Measurements from ENCODE around the gene SELENOH.
"Not testable (repeated sequence)": the region's sequence is repeated elsewhere in the genome, so short reads cannot be mapped to it uniquely, and the experiment has no call there.

Gene SELENOH, protein sequence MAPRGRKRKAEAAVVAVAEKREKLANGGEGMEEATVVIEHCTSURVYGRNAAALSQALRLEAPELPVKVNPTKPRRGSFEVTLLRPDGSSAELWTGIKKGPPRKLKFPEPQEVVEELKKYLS

DNA sequence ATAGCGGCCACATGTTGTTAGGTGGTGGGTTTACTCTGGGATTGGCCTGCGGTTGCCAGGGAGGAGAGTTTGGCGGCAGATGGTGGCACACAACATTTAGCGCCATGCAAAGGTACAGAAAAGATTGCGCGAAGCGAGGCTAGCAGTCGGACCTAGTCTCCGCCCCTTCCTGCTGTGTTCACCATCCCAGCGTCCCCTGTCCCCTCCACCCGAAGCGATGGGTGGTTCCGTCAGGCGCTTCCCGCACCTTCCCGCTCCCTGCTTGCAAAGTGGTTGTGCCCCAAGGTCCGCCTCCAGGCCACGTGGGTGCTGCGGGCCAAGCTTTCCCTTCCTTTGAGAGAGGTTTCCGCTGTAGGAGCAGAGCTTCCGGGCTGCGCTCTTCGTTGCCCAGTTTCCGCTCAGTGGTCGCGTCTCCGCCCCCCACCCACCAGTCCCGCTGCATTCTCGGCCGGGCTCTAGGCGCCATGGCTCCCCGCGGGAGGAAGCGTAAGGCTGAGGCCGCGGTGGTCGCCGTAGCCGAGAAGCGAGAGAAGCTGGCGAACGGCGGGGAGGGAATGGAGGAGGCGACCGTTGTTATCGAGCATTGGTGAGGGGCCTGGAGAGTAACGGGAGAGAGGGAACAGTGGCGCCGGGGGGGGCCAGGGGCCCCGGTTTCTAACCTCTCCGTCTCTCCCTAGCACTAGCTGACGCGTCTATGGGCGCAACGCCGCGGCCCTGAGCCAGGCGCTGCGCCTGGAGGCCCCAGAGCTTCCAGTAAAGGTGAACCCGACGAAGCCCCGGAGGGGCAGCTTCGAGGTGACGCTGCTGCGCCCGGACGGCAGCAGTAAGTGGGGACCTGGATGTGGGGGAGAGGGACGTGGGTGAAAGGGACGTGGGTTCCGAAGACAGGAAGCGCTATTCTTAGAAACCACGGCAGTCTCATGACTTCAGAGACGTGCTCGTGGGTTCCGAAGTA, at the start of gene SELENOH:
TSS of gene SELENOH (plus strand) at position 360 of the 955 bp plus-strand sequence. CDS start at position 465, 105 bp downstream.
- DNase-seq (ENCODE audit: low read depth in 2 of 2, low spot score in 1 of 2): peak; percentile 84 to 87

DNA sequence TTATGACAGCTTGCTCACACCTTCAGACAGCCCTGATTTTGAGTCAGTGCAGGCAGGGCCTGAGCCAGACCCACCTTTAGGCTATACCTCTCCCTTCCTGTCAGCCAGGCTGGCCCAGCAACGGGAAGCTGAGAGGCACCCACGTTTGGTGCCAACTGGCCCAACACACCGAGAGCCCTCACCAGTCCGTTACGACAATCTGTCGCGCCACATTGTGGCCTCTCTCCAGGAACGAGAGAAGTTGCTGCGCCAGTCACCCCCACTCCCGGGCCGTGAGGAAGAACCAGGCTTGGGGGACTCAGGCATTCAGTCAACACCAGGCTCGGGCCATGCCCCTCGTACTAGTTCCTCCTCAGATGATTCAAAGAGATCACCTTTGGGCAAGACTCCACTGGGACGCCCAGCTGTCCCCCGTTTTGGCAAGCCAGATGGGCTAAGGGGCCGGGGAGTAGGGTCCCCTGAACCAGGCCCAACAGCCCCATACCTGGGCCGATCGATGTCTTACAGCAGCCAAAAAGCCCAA, 42.4 kb upstream of the SELENOH start:
- DNase-seq (ENCODE audit: low read depth in 2 of 2, low spot score in 1 of 2): no peak

DNA sequence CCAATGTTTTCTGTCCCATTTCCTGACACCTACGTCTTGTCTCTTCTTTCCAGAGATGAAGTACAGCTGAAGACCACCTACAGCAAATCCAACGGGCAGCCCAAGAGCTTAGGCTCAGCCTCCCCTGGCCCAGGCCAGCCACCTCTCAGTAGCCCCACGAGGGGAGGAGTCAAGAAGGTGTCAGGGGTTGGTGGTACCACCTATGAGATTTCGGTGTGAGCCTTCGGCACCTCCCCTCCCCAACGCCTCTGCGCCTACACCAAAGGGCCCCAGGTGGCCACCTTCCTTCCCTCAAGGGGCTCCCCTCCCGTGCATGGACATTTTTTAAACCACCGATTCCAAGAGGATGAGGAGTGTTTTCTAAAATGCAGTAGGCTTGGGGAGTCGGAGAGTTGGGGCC, 41.5 kb upstream of the SELENOH start:
- DNase-seq (ENCODE audit: low read depth in 2 of 2, low spot score in 1 of 2): no peak

DNA sequence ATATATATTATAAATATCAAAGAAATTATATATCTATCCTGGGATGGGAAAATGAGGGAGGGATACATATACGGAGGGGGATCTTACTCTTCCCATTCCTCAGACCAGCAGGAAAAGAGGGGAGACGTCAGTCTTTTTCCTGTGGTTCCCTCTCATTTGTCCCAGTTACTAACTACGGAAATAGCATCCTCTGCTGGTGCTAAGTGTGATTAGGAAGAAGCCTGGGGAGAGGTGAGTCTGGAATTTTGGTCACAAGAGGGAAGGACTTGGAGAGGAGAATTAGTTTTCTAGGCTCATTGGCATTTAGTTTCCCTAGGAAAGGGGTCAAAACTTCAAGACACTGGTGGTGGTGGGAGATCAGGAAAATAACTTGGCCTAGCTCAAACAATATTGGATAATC, 40.9 kb upstream of the SELENOH start:
- DNase-seq (ENCODE audit: low read depth in 2 of 2, low spot score in 1 of 2): no peak

DNA sequence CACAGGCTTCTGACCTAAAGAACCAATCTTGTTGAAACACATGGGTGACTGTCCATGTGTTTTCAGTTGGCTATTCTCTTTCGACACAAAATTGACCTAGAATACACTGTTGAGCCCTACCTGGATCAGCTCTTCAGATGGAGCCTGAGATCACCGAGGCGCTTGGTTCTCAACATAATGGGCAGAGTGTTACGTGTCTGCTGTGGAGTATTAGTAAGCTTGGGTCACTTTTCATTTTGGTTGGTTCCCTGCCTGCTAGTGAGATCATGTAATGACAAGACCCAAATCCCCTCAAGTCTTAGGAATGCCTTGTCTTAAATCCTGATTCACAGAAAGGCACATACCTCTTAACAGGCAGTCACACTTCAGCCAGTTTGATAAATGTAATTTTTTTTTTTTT, 38.0 kb upstream of the SELENOH start:
- no peak for DNase-seq (ENCODE audit: low read depth in 2 of 2, low spot score in 1 of 2)

DNA sequence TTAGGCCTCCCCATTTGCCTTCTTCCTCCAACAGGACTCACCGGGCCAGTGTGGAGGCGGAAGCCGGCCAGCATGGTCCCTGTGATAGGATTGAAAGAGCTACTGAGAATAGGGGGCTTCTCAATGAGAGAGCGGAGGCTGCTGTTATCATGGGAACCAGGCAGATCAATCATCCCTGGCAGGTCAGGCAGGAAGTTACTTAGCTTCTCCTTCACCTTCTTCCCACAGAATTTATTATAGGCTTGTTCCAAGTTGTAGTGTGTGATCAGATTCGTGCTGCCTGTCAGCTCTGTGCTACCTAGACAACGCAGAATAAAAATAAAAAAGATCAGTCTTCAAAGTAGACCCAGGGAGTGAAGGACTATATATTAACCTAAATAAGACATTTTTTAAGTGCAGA, 36.4 kb upstream of the SELENOH start:
- no peak for DNase-seq (ENCODE audit: low read depth in 2 of 2, low spot score in 1 of 2)

DNA sequence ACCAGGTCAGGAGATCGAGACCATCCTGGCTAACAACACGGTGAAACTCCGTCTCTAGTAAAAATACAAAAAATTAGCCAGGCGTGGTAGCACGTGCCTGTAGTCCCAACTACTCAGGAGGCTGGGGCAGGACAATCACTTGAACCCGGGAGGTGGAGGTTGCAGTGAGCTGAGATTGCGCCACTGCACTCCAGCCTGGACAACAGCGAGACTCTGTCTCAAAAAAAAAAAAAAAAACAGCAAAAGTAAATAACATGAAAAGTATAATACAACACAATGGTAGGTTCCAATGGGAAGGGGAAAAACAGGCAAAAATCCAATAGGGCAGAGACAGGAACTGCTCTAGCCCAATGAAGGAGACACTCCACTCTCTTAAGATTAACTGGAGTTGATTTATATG, 35.9 kb upstream of the SELENOH start:
- not testable (repeated sequence) for DNase-seq (ENCODE audit: low read depth in 2 of 2, low spot score in 1 of 2)

DNA sequence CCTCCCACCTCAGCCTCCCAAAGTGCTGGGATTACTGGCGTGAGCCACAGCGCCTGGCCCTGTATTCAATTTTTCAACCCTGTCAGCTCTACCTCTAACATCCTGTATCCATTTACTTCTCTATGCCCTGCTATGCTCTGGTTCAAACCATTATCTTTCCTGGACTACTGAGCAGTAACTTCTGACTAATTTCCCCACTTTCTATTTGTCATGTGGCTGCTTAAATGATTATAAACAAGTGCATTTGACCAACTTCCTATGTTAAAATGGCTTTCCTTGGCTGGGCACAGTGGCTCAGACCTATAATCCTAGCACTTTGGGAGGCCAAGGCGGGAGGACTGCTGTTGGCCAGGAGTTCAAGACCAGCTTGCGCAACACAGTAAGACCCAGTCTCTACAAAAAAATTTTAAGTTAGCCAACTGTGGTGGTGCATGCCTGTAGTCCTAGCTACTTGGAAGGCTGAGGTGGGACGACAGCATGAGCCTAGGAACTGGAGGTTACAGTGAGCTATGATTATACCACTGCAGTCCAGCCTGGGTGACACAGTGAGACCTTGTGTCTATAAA, 31.4 kb upstream of the SELENOH start:
- no peak for DNase-seq (ENCODE audit: low read depth in 2 of 2, low spot score in 1 of 2)

DNA sequence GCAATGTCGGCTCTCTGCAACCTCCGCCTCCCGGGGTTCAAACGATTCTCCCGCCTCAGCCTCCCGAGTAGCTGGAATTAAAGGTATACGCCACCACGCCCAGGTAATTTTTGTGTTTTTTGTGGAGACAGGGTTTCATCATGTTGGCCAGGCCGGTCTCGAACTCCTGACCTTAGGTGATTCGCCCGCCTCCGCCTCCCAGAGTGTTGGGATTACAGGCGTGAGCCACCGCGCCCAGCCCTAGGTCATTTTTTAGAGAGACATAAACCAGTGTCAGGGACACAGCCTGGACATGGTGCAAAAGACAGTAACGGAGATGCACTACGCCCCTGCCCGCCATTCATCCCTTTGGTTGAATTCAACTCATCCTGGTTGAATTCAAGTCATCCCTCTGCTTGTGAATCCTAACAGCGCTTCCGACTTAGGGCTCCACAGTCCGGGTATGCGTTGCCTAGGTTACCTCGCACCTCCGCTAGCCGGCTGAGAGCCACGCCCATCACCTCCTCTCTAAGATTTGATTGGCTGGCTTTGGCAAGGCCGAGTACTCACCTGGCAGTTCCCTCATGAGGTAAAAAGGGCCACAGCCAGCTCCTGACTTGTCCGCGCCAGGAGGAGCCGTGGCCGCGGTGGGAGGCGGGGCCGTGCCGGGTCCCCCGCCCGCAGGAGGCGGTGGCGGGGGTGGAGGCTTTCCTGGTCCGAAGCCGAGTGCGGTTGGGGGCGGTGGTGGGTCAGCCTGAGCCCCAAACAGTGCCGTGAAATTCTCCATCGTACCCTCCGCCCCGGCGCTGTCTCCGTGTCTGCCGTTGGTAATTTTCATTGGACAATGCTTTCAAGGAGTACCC, 29.7 kb upstream of the SELENOH start, which contains the start of gene MED19:
TSS of gene MED19 (minus strand) at position 802 of the 842 bp plus-strand sequence. CDS start at position 766, 36 bp downstream.
- DNase-seq (ENCODE audit: low read depth in 2 of 2, low spot score in 1 of 2): peak; percentile 53 to 55

DNA sequence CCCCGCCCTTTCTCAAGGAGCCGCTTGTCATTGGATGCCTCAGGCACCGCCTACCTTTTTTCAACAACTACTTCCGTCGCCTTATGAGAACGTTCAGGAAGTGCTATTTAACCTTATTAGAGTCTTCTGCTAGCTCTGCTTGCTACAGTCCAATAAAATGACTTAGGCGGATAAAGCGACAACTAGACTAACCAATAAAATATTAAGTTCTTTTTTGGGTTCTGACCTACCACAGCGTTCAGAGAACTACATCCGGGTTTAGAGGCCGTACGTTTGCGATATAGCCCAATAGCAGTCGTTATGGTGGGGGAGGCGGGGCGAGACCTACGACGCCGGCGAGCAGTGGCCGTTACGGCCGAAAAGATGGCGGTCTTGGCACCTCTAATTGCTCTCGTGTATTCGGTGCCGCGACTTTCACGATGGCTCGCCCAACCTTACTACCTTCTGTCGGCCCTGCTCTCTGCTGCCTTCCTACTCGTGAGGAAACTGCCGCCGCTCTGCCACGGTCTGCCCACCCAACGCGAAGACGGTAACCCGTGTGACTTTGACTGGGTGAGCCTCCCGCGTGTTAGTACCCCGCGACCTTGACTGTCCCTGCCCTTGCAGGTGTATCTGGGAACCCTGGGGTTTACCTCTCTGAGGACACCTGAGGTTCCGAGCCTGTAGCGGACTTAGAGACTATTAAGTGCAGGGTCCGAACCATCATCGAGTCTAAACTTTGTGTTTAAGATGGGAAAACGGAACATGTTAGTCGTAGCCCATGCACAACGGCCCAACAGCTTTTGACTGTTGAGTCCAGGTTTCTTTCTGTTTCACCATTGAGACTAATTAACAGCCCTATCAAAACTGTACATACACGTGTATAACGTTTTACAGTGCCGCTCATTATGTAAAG, 28.8 kb upstream of the SELENOH start, which contains the start of gene TMX2:
TSS of gene TMX2 (plus strand) at position 338 of the 895 bp plus-strand sequence. CDS start at position 364, 26 bp downstream.
- DNase-seq (ENCODE audit: low read depth in 2 of 2, low spot score in 1 of 2): peak; percentile 69 to 82

DNA sequence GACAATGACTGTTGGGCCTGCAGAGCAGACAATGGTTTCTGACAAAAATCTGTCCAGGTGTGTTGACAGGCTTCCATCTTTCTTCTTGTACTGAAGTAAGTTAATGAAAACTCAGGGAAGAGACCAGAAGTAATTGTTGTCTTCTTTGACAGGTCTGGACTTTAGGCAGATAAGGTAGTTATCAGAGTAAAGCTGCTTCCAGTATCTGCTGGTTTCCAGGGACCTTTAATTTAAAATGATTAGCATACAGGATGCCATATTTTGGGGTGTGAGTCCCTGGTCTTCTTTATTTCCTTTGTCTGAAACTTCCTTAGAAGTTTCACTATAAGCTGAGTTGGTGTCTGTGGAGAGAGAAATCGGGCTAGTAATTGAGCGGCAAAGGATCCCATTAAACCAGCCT, 27.5 kb upstream of the SELENOH start:
- DNase-seq (ENCODE audit: low read depth in 2 of 2, low spot score in 1 of 2): no peak

DNA sequence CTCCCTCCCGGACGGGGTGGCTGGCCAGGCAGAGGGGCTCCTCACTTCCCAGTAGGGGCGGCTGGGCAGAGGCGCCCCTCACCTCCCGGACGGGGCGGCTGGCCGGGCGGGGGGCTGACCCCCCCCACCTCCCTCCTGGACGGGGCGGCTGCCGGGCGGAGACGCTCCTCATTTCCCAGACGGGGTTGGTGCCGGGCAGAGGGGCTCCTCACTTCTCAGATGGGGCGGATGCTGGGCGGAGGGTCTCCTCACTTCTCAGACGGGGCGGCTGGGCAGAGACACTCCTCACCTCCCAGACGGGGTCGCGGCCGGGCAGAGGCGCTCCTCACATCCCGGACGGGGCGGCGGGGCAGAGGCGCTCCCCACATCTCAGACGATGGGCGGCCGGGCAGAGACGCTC, 24.6 kb upstream of the SELENOH start:
- not testable (repeated sequence) for DNase-seq (ENCODE audit: low read depth in 2 of 2, low spot score in 1 of 2)

DNA sequence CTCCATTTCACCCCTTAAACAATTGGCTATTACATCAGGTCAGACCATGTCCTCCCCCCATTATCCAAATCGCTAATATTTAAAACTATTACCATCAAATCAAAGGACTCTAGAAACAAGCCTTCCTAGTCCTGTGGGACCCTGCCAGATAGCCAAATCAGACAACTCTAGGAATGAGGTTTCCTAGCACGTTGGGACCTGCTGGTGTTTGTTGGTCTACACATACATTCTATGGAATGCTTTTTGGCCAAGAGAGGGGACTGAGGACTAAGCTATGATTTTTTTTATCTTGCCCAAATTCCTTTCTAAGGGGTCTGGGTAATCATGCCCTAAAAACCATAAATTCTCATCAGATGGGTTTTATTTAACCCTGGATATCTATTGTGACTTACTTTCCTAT, 14.1 kb upstream of the SELENOH start:
- no peak for DNase-seq (ENCODE audit: low read depth in 2 of 2, low spot score in 1 of 2)

DNA sequence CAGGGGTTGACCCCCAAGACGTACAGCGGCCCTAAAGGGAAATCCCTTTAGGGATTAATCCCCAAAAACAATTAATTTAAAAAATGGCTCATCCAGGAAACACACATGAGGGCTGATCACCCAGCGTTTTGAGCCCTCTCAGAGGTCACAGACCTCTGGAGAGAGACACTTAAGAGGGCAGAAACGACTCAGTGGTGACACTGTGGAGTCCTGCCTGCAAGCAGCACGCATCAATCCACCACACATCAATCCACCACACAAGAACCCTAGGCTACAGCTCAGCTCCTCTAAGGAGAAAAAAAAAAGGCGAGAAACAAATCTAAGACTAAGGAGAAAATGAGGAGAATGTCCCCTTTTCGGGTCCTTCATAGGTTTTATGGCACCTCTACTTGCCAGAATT, 12.5 kb upstream of the SELENOH start:
- DNase-seq (ENCODE audit: low read depth in 2 of 2, low spot score in 1 of 2): no peak

DNA sequence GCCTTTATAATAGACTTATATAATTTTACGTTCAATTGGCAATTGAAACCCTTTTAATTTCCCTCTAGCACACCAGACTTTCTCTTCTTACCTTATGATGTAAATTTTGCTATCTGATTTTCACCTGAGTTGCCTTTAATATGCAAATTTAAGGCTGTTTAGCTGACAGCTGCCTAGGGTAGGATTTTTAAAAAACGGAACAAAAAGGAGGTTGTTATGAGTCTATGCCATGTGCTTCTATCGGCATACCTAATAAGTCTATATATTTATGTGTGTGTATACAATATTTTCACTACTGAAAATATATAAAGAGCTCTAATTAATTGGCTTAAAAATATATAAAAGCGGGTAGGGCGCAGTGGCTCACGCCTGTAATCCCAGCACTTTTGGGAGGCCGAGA, 11.8 kb upstream of the SELENOH start:
- no peak for DNase-seq (ENCODE audit: low read depth in 2 of 2, low spot score in 1 of 2)

DNA sequence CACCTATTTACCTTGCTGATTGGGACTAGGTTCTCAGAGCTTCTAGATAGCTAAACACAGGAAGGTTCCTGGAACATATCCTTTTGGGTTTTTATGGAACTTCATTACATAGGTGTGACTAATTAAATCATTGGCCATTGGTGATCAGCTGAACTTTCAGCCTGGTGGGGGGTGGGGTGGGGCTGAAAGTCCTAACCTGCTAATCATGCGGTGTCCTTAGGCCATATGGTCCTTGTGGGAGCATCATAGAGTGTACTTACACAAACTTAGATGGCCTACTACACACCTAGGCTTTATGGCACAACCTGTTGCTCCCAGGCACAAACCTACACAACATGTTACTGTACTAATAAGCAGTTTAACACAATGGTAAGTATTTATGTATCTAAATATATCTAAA, 8.6 kb upstream of the SELENOH start:
- no peak for DNase-seq (ENCODE audit: low read depth in 2 of 2, low spot score in 1 of 2)

DNA sequence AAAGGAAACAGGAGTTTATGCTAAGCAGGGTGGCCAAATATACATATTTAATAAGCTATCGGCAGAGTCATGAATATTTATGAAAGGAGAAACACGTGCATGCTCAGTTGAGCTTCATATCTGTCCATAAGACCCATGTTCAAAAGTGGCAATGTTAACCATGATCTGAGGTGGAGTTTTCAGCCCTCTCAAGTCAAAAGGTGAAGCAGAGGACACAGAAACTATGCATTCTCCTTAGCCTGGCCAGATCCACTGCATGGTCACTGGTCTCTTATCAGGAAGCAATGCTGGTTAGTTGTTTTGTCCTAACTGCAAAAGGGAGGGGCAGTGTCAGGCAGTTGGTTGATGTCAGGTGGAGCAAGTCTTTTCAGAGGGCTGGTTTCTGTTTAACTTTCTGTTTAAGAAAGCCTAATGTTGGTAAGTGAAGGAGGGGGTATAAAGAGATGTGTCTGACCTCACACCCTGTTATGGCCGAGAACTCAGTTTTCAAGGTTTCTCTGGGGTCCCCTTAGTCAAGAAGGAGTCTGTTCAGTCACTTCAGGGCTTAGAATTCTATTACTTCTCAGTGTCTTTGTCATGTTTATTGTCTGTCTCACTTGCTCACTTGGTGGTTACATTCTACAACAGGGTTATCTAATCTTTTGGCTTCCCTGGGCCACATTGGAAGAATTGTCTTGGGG, 5.5 kb upstream of the SELENOH start:
- DNase-seq (ENCODE audit: low read depth in 2 of 2, low spot score in 1 of 2): no peak

DNA sequence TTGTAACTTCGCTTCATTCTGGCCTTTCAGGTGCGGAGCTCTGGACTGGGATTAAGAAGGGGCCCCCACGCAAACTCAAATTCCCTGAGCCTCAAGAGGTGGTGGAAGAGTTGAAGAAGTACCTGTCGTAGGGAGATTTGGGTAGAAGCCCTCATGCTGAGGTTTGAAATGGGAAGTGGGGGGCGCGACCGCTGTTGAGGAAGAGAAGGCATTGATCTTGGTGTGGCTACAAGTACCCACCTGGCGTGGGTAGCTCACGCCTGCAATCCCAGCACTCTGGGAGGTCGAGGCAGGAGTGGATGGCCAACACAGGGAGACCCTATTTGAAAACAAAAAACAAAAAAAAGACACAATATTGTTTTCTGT, 779 bp downstream of the SELENOH start:
- no peak for DNase-seq (ENCODE audit: low read depth in 2 of 2, low spot score in 1 of 2)

DNA sequence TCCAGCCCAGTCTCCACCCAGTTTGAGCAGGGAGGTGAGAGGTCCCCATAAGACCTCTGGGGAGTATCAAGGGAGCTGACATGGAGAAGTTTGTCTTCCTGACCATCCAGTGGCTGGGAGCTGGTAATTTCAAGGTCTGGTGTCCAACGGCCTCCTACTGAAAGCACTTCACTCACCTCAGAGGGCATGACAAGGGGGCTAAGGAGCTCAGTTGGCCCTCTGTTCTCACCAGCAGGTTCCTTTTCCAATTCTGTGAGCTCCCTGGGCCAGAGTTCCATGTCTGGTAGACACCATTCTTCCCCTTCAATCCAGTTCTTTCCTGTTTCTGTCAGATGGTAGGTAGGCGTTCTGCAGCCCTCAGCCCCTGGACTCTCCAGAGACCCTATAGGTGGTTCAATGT, 3.1 kb downstream of the SELENOH start:
- no peak for DNase-seq (ENCODE audit: low read depth in 2 of 2, low spot score in 1 of 2)

Measured in stimulated activated CD8-positive, alpha-beta memory T cell treated with anti-CD3 and anti-CD28 coated beads, Interleukin-4, amount 100 ng/mL, for 4 hours (primary cell).